ENCODE measurements around the gene FGF12.

Gene FGF12

DNA sequence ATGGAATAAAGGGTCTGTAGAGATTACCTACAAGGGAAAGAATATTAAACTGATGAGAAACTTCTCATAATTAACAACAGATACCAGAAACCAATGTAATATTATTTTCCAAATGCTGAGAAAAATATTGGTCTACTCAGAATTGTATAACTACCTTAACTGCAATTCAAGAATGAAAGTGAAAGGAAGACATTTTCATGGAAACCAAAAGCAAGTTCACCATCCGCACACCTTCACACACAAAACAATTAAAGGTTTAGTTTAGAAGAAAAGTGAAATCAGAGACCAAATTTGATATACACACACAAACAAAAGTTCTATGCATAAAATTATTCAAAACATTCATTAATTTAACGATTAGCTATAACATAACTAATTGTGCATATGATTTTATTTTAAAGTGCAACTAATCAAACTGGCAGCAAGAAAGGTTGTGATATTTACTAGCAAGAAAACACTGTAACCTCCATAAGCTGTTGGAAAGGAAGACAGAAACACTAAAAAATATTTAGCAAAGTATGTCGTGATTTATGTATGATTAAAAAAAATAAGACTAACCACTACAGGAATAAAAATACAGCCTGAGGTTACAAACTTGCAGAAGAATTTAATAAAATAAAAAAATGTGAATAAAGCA lies 395.5 kb downstream of the FGF12 start:
- DNase-seq: no peak

DNA sequence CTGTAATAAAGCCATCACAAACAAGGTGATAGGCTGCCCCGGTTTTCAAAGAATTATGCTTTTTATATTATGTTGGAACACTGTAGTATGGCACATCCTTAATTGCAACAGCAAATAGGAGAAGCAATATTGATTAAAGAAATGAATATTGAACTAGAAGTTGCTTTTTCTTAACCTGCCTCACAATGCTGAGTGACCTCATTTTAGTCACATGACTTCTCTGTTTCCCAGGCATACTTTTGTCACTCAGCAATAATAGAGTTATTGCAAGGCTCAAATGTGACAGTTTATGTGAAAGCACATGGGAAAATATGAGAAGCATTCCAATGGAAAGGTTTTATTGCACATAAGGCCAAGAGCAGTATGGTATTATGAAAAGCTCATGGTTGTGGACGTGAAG lies 400.7 kb downstream of the FGF12 start:
- DNase-seq: no peak

DNA sequence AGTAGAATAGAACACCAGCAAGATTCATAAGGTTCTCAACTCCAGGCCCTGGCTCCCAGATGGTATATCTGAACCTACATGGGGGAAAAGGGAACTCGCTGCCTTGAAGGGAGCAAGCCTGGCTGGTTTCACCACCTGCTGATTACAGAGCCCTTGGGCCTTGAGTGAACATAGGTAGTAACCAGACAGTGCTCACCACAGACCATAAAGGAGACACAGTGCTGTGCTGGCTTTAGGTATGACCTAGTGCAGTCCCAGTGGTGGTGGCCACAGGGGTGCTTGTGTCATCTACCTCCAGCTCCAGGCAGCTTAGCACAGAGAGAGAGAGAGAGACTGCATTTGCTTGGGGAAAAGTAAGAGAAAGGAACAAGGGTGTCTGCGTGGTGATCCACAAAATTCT lies 409.8 kb downstream of the FGF12 start:
- DNase-seq: no peak

DNA sequence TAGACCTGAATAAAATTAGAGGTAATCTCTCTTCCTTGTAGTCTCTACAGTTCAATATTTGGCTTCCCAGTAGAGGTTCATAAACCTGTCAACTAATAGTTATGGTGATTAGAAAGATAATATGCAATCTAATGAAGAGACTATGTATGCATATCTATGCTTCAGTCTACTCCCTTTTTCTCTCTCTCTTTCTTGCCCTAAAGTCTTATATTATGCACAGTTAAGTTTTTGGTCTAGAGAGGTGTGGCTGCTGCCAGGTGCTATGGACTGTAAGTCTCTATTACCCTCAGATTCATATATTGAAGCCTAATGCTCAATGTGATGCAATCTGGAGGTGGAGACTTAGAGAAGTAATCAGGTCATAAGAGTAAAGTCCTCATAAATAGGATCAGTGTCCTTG lies 413.7 kb downstream of the FGF12 start:
- no peak for DNase-seq

DNA sequence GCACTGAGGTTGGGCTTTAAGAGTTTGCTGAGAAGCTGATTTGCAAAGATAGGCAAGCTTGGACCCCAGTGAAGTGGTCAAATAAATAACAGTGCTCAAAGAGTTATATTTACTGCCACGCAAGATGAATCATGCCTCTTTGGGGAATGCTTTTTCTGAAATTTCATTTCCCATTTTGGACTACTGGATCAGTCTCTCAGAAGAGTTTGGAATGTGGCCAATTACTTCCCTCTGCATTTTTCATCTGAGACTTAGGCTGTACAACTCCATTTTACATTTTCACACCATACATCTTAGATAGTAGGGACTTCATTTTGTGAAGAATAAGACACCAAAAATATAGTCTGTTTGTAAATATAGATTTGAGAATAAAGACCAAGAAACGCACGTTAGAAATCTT lies 419.7 kb downstream of the FGF12 start:
- no peak for DNase-seq

DNA sequence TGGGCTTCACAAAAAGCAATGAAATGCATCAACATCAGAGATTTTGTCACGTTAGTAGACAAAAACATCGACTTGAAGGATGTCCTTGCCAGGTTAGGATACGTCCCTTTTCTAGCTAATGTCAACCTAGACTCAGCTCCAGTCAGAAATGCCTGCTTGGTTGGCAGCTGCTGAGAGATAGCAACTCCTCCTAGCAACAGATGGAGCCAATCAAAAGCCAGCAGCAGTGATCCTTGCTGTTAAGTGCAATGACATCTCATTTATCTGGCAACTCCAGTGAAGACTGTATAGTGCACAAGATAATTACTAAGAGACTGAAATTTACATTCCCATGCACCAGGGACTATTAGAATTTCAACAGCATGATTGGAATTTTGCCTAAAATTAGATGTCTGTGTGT lies 424.1 kb downstream of the FGF12 start:
- no peak for DNase-seq

DNA sequence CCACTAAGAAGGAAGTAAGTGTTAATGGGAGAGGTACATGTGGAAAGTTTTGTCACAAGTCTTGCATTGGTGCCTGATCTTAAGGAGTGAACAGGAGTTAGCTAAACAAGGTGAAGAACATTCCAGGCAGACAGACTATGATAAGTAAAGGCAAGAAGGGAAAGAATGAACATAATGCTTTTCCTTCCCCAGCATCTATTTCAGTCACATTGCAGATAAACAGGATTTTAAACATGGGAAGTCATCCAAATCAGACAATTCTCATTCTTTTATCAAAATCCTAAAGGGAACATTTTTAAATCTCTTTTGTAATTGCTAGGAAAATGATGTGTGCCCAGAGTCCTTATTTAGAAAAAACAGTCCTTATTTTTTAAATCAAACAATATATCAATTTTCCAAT lies 424.6 kb downstream of the FGF12 start:
- DNase-seq: no peak

DNA sequence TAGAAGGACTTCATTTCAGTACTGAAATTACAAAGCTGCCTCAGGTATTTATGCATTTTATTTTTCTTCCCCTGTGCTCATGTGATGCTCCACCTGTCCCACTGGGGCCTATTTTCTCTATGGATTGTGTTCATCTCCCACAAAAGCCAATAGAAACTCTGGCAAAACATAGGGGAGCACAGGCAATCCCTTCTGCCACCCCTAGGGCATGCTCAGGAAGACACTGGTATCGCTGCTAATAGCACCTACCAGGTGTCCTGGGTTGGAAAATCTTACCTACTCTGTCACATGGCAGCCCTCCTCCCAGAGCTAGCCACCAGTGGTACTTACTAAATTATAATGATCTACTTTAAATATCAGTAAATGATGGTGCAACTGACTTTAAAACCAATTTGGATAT lies 427.4 kb downstream of the FGF12 start:
- DNase-seq: no peak

DNA sequence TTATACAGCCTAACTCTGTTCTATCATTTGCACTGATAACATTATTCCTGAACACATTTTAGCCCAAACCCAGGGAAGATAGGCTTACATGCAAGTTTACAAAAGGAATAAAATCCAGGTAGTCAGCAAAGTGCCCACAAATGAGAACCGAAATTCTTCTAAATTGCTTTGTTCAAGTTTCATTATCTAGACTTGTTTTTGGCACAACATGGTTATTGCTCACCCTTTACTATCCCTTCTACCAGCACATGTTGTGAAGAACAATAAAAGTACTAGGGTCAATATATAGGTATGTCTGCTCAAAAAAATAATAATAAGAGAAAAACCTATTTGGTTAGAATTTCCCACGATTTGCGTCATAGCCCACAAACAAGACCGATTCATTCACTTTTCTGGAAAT lies 430.5 kb downstream of the FGF12 start:
- DNase-seq: no peak

DNA sequence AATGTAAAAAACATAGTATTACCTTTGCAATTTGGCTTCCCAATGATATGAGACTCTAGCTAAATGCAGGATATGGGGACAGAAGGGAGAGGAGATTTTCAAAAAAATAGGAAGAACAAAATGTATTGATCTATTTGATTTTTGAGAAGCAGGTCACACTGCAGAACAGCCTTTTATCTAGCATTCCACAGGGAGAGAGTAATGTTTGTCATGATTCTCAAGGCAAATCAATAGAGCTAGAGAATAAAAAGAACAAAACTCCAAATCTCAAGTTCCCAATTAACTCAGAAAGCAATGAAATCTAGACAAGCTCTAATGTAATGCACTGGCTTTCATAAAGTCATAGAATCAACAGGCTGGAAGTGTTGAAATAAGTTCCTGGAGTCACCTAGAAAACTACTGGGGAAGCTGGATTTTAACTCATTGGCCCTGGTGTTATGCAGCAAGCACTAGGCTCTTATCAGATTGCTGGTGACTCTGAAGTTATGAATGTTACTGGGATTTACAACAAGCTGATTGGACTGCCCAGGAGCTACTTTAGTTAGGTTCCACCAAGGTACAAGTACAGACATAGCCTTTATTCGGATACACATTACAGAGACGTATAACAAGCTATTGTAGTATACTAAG lies 442.8 kb downstream of the FGF12 start:
- no peak for DNase-seq

DNA sequence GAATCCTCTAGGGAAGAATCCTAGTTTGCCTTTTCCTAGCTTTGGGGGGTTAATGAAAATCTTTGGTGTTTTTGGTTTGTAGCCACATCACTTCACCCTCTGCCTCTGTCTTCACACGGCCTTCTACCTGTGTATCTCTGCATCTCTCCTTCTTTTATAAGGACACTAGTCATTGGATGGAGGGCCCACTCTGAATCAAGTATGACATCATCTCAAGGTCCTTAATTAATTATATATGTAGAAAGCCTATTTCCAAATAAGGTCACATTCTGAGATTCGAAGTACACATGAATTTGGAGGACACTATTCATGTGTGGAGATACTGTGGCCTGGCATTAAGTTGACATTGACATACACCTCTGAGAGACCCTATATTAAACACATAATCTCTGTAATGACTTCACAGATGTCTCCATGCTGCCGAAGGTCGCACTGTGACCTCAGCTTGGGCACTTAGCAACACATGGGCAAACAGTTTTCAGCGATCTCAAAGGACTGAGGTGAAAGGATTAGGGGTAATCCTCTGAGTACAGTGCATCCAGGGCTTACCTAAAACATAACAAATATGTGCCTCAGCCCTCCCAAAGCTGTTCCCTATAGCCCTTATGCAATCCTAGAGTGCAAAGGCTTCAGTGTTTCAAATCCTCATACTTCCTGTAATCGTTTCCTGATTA lies 446.0 kb downstream of the FGF12 start:
- no peak for DNase-seq

DNA sequence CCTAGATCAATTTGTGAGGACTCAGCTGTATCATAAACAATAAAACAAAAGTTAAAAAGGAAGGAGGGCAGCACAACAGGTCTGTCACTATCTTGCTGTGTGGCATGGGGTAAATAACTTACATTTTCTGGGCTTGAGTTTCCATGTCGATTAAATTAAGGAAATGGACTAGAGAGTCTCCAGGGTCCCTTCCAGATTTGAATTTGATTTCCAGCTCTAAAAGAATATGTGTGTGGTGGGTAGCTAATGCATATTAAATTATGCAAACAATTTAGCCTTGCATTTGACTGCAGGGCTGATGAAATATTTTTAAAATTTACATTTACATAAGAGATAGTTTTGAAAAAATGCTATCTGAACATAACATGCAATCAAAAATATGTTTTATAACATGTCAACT lies 447.7 kb downstream of the FGF12 start:
- DNase-seq: no peak

DNA sequence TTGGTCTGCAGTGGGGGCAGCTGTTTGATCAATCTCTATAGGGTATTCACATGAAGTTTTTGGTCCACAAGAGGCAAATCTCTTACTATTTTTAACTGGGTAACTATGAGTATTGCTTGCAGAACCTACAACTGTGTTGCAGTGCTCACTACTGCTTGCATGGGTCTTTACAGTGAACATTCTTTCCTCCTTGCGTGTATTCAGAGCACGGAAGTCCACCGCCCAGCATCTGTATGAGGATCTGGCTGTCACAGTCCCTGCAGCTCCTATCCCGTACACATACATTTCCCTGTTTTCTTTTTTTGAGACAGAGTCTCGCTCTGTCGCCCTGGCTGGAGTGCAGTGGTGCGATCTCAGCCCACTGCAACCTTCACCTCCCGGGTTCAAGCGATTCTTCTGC lies 449.9 kb downstream of the FGF12 start:
- DNase-seq: no peak

DNA sequence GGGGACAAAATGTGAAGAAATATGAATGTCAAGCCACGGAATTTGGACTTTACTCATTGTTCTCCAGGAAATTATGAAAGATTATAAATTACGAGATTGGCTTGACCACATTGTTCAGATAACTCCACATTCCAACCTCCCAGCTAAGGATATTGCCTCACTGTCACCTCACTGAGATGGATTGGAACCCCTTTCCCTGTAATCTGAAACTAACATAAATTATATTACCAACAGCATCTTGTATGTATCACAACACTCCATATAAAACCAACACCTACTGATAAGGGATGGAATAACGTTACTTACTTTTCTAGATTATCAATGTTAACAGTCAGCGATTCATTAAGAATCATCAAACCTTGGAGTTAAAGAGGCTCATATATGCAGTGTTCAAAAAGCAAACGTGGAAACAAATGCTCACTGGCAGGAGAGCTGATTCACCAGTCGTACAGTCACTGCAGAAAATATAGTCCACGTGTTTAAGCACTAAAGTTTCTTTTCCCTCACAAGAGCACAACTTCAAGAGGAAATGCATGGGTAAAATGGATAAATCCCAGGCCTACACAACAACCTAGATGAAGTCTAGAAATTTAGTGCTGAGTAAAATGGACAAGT lies 451.5 kb downstream of the FGF12 start:
- no peak for DNase-seq

DNA sequence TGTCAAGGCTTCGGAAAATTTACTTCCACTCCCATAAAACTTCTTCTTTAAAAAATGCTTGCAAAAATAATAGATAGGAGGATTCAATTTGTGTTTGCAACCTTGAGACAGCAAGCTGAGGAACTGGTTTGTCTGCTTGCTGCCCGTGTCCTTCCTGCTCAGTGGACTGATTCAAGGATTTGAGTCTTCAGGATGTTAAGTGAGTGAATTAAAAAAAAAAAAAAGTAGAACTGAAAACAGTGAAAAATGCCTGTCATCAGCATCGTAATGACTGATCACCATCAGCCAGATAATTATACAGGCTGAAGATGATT lies 453.7 kb downstream of the FGF12 start:
- DNase-seq: no peak

DNA sequence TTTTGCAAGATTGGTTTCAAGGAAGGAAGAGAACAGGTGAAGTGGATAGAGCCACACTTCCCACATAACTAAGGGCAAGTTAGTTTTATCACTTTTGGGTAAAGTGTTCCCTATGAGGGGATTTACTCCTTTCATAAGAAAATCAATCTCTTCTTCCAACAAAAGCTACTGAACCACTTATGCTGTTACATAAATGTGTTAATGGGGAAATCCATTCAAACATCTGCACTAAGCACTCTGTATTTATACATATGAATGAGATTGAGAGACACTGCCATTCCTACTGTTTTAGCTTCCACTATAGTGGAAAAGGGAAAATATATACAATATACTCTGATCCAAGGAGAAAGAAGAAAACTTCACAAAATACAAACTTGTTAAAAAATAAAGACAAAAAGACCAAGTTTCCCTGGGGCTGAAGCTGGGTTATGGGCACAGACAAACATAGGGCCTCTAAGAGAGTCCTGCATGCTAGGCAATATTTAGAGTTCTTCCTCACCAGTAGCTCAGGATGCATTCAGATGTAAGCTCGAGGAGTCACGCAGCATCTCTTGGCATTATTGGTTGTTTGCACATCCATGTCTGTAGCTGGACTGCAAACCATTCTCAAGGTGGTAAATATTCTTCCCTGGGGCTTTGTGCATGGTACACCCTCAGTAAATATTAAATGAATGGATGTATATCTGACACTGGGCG lies 454.2 kb downstream of the FGF12 start:
- DNase-seq: no peak

DNA sequence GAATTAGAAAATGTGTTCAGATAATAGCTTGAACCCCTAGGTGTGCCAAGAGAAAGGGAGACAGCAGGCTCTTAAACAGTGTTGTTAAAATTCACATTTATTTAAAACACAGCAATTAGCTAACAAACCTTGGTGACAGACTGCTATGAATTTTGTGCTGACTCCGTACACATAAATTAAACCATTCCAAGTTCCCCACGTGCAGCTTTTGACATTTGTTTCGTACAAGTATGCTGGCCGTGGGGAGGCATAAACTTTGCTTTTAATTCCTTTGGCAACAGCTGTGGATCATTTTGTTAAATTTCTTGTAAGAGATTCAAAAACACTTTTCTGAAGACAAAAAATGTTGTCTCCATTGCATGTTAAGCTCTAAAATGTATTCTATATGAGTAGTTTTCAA lies 465.3 kb downstream of the FGF12 start:
- no peak for DNase-seq

DNA sequence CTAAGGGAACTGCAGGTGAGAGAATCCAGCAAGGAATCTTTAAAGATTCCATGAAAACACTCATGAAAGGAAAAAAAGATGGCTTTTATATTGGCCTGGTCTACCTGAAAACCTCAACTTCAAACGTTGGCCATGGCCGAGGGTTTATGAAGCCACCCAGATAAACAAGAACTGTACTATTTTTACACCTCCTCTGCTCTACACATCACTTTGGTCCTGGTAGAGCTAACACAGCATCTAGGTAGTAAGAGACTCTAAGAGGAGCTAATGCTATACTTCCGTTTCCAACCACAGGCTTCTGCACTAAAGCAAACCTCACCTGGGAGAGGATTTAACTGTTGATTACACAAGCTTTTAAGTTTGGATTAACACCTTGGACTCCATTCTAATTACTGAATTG lies 466.2 kb downstream of the FGF12 start:
- DNase-seq: no peak

DNA sequence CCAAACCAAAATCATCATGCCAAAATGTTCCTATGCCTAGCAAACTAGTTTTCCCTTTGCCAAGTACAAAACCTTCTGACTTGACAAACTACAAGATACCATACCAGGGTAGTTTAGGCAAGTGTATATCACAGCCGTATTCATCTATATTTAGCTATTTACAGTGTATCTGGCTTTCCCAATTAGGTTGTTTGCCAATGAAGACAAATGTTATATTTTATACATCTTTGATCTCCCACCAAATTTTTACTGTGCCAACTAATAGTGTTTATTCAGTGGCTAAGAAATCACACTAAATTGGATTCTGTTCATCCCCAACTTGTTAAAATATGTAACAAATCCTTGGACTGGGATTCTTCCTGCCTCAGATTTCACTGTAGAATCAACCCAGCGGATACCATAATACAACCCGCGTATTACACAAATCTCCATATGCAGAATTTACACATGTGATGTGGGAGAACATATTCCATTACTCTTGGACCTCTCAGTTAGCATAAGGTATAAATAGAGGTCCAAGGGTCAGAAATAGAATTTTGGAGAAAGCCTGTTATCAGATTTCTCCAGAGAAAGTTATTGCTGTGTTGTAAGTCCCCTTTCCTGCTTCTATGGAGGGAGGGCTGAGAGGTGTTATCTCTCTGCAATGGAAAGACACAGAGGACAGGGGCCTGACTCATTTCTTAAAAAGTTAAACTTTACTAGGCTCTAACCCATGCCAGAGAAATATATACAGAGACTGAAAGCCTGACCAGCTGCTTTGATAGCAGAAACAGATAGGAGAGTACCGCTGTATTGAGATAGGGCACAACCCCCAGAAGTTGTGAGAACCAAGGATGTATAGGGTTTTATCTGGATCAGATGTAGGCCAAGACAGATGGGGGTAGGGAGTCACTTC lies 467.0 kb downstream of the FGF12 start:
- DNase-seq: no peak

DNA sequence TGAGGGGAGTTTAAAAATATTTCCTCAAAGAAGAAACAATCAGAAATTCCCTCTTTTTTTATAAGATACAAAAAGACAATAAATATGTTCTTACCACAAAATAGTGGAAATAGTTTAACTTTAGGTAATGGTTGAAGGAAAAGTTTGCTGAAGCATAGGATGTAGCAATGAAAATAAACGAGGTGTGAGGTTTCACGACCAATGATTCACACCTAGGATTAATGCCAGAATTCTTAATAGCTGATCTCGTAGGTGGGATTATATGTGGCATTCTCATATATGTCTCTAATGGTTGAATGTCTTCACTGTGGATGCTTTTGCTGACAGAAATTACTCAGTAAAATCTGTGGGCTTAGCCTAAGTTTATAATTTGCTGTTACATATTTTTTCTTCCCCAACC lies 467.7 kb downstream of the FGF12 start:
- DNase-seq: no peak

DNA sequence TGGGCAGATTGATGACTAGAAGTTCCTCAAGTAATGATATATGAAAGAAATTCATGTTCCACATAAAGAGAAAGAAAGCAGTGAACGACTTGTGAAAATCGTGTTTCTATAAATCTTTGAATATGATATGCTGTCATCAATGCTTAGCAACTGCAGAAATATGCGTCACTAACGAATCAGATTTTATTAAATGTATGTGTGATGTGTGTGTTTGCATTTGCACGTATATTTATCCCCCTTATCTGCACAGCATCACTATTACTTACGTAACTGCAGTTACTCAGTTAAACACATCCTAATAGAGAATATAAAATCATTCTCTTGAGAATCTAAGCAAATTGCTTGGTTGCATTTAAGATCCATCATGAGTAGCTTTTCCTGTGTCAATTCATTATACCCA lies 468.6 kb downstream of the FGF12 start:
- no peak for DNase-seq

DNA sequence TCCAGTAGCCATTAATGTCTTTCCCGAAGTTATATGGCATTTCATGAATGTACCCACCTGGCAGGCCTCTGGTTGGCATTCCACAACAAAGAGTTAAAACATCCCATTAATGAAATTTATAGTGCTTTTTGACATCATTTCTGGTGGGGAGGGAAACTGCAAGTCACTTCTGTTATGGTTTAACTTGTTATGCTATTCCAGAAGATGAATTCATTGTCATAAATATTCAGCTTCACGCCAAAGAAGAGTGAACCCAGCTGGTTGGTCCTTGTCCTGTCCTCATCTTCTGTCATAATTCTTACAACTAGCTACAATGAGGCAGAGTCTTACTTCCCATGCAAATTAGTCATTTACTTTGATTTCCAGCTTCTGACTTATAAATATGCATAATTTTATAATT lies 471.5 kb downstream of the FGF12 start:
- DNase-seq: no peak
